K562 (cell line): ENCODE data around the gene ANAPC10. TPM values are rescaled to one million over a fixed set of nuclear protein-coding genes. Genes with fewer than 3 reads are reported as not detected.

Experiments used
- ATAC-seq: fragments of 200-7000 bp; cut with Tn5 transposase; 3 replicates; pipeline ENCODE4 v1.9.1; 2020; ENCODE audit warnings: moderate library complexity
- BruUV-seq: library from RNA; stranded (reverse); fragments of 400-500 nt; replicated peaks from 2 replicates; lab custom pipeline; 2021; lab: Mats Ljungman, UMichigan
- CTCF ChIA-PET: fragments of 300-600 bp; formaldehyde crosslinking; extraction: SDS; loops from one replicate; lab custom pipeline; 2021; ENCODE audit warnings: low intra/inter-chr PET ratio; lab: Yijun Ruan, JAX
- POLR2A ChIA-PET: fragments of 300-600, 350-650 bp; sonication (Branson Sonifier 250); formaldehyde crosslinking; extraction: SDS; loops from one replicate; lab custom pipeline; 2021; ENCODE audit warnings: antibody characterized with exemption, inconsistent platforms; lab: Yijun Ruan, JAX
- DNase-seq, 4 experiments: peaks; one replicate each; pipeline versions ENCODE4 v3.0.0 to v3.0.0-alpha.2; 2011 to 2018; ENCODE audit warnings: low spot score in 3 of 4, mixed read lengths in 3 of 4; ENCODE audit errors: extremely low read depth in 1 of 4
- FAIRE-seq: peaks from 2 replicates; lab custom pipeline; 2011; peaks lifted over from hg19 to GRCh38; lab: Jason Lieb, UNC
- H2AFZ ChIP-seq: 2 replicates; pipeline ENCODE4 v1.6.0; 2011; ENCODE audit warnings: low read depth, low read length, control low read depth, inconsistent platforms
- H3K27ac ChIP-seq: fragments of 200-600 bp; 3 replicates; pipeline ENCODE4 v1.8.0; 2011; ENCODE audit warnings: low read depth, mild to moderate bottlenecking, control low read depth, inconsistent platforms, low read length, moderate library complexity, mixed read lengths; ENCODE audit errors: extremely low read depth
- H3K27me3 ChIP-seq, 2 experiments: fragments of 300-600 bp in 1 of 2; 2 replicates in 1 of 2; 3 replicates in 1 of 2; pipeline versions ENCODE4 v1.6.0 to v1.8.0; 2011; ENCODE audit warnings: inconsistent platforms in 2 of 2, low read length in 2 of 2, mild to moderate bottlenecking in 1 of 2, mixed read lengths in 1 of 2, moderate library complexity in 1 of 2; ENCODE audit not compliant: control insufficient read depth in 2 of 2, insufficient read depth in 2 of 2
- H3K36me3 ChIP-seq: fragments of 300-600 bp; 3 replicates; pipeline ENCODE4 v1.8.0; 2011; ENCODE audit warnings: mild to moderate bottlenecking, low read length, inconsistent platforms; ENCODE audit not compliant: control insufficient read depth, insufficient read depth
- H3K4me1 ChIP-seq, 2 experiments: fragments of 200-600 bp in 1 of 2; replicated peaks in 1 of 2; 2 replicates in 1 of 2; 3 replicates in 1 of 2; pipeline versions ENCODE4 v1.5.1 to v1.8.0; 2011; ENCODE audit warnings: inconsistent platforms in 2 of 2, low read length in 2 of 2, mild to moderate bottlenecking in 1 of 2, mixed read lengths in 1 of 2, moderate library complexity in 1 of 2; ENCODE audit not compliant: control insufficient read depth in 2 of 2, insufficient read depth in 2 of 2
- H3K4me2 ChIP-seq: 2 replicates; pipeline ENCODE4 v1.6.1; 2011; ENCODE audit warnings: low read length, control low read depth, inconsistent platforms, mixed read lengths; ENCODE audit not compliant: insufficient read depth
- H3K4me3 ChIP-seq: fragments of 200-600 bp; sonication (generic), shearing (Covaris generic); 2 replicates; pipeline ENCODE4 v1.5.1; 2016; ENCODE audit warnings: control low read depth, inconsistent platforms
- H3K79me2 ChIP-seq: fragments of 200-600 bp; 3 replicates; pipeline ENCODE4 v1.8.0; 2011; ENCODE audit warnings: low read length, inconsistent platforms; ENCODE audit not compliant: control insufficient read depth, insufficient read depth
- H3K9ac ChIP-seq, 2 experiments: 2 replicates each; pipeline versions ENCODE4 v1.6.0 to v1.6.1; 2011; ENCODE audit warnings: low read depth in 2 of 2, low read length in 2 of 2, control low read depth in 1 of 2, inconsistent platforms in 1 of 2, mild to moderate bottlenecking in 1 of 2, mixed read lengths in 1 of 2; ENCODE audit not compliant: insufficient read depth in 1 of 2
- H3K9me1 ChIP-seq: one replicate; pipeline ENCODE4 v1.6.0; 2011; ENCODE audit warnings: inconsistent platforms, mild to moderate bottlenecking, low read length, moderate library complexity; ENCODE audit not compliant: control insufficient read depth, insufficient read depth
- H3K9me3 ChIP-seq: replicated peaks from 2 replicates; pipeline ENCODE4 v1.5.1; 2011; ENCODE audit warnings: low read depth, low read length, inconsistent platforms; ENCODE audit not compliant: control insufficient read depth, insufficient read depth
- H4K20me1 ChIP-seq: replicated peaks from 2 replicates; pipeline ENCODE4 v1.6.1; 2011; ENCODE audit warnings: low read length, inconsistent platforms, mixed read lengths; ENCODE audit not compliant: control insufficient read depth, insufficient read depth
- MTF1 ChIP-seq: fragments of 250-450 bp; sonication (Bioruptor Pico); IDR thresholded peaks from 2 replicates; pipeline ENCODE4 v1.9.0; 2021; ENCODE audit warnings: moderate library complexity, mild to moderate bottlenecking, inconsistent platforms, borderline replicate concordance
- RB1 ChIP-seq: fragments of 450-650 bp; IDR thresholded peaks from 2 replicates; pipeline ENCODE4 v1.6.1; 2017; ENCODE audit warnings: low read depth, mild to moderate bottlenecking
- ZC3H4 ChIP-seq: sonication (generic); formaldehyde crosslinking; IDR thresholded peaks from 2 replicates; pipeline ENCODE4 v1.9.0; 2021; ENCODE audit warnings: missing genetic modification reagents, borderline replicate concordance
- ZNF384 ChIP-seq: IDR thresholded peaks from 2 replicates; pipeline ENCODE4 v1.6.1; 2012; ENCODE audit warnings: low read depth, low read length, improper control_type of control experiment
- WGBS: fragments of 100-300 bp; shearing (Covaris generic); methylation state at CpG from one replicate; pipeline ENCODE4 v1.1.6; 2016; ENCODE audit warnings: low coverage, mixed read lengths; ENCODE audit not compliant: insufficient coverage; ENCODE audit errors: missing lambda C conversion rate; 5-methylcytosine and 5-hydroxymethylcytosine counted together
- in situ Hi-C: fragments of 300-500 bp; cut with MboI; formaldehyde crosslinking; loops from 4 replicates; pipeline ENCODE4 v1.15.0; 2018; ENCODE audit warnings: inconsistent platforms, mixed read lengths
- intact Hi-C: fragments of 100-400 bp; cut with micrococcal nuclease; formaldehyde crosslinking; loops from 2 replicates; pipeline ENCODE4 v1.14.2; 2022
- polyA plus RNA-seq, 8 experiments: library from polyadenylated mRNA; depleted of rRNA in 4 of 8; stranded (reverse) in 5 of 8; unstranded in 3 of 8; fragments of >200 nt; fragmentation: Nextera tagmentation in 2 of 8; fragmentation: Illumina TruSeq in 1 of 8; extraction: Ambion mirVana in 2 of 8; extraction: Trizol in 1 of 8; gene quantifications; 2 replicates each; pipeline versions ENCODE4 v1.2.1 to v1.2.3, GENCODE V29; 2011 to 2014; ENCODE audit warnings: inconsistent platforms in 1 of 8, missing spikeins in 1 of 8
- total RNA-seq, 7 experiments: library from RNA; depleted of rRNA in 6 of 7; stranded (reverse); fragments of >200 nt in 6 of 7; fragmentation: Illumina TruSeq in 2 of 7; extraction: Trizol in 2 of 7; gene quantifications; 2 replicates each; pipeline versions ENCODE4 v1.2.1 to v1.2.3, GENCODE V29; 2011 to 2021; ENCODE audit warnings: low replicate concordance in 1 of 7
- TF ChIP-seq, protein P1 (sequence below): fragments of 150-350 bp; IDR thresholded peaks from 2 replicates; pipeline ENCODE4 v1.6.1; 2014; ENCODE audit warnings: low read depth, mild to moderate bottlenecking, low read length, borderline replicate concordance

ANAPC10 gene
- total and polyA plus RNA-seq, 9 of the 15 experiments (the other 6 are each of a cell fraction or from before 2014, with no cell fraction given), result 31.0 to 96.2 (median 60.3) TPM

DNA sequence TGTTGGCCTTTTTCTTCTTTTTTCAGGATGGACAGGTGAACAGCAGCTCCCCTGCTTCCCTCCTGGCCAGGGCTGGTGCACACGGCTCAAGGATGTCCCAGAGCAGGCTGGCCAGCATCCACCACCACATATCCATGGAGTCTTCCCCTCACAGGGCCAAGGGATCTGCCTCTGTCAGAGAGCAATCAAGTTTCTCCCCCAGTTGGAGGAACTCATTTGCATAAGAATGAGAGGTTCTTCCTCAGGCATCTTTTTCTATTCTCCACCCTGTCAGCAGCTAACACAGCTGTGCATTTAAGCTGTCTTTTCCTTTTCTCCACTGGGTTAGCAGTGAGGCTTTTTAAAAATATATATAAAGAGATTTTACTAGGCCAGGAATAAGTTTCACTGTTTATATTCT, 143.8 kb downstream of the ANAPC10 start:
- no TSS peak for BruUV-seq
- WGBS, result 0% methylated on average over 1 of the region's 1 CpG
- Histone ChIP-seq H3K79me2 (no peaks in the 10 kb centered on the region), H3K4me3 (no peak overlapping the region), H3K27ac (no peak overlapping the region), H3K9ac (no peak overlapping the region), H3K4me2 (no peak overlapping the region), H3K36me3 (no peaks in the 10 kb centered on the region), H3K4me1 (no peaks in the 10 kb centered on the region)
- POLR2A ChIA-PET, result no interaction called here
- in situ Hi-C loops (no loop called here), intact Hi-C loops (no loop called here)
- FAIRE-seq (no peak), DNase-seq (no peak), ATAC-seq (no peak)
- TF ChIP-seq ZC3H4 (CRISPR knock-in tag) (no peak), MTF1 (CRISPR knock-in tag) (no peak), RB1 (no peak), ZNF384 (no peak)
- TF ChIP-seq, protein P1, sequence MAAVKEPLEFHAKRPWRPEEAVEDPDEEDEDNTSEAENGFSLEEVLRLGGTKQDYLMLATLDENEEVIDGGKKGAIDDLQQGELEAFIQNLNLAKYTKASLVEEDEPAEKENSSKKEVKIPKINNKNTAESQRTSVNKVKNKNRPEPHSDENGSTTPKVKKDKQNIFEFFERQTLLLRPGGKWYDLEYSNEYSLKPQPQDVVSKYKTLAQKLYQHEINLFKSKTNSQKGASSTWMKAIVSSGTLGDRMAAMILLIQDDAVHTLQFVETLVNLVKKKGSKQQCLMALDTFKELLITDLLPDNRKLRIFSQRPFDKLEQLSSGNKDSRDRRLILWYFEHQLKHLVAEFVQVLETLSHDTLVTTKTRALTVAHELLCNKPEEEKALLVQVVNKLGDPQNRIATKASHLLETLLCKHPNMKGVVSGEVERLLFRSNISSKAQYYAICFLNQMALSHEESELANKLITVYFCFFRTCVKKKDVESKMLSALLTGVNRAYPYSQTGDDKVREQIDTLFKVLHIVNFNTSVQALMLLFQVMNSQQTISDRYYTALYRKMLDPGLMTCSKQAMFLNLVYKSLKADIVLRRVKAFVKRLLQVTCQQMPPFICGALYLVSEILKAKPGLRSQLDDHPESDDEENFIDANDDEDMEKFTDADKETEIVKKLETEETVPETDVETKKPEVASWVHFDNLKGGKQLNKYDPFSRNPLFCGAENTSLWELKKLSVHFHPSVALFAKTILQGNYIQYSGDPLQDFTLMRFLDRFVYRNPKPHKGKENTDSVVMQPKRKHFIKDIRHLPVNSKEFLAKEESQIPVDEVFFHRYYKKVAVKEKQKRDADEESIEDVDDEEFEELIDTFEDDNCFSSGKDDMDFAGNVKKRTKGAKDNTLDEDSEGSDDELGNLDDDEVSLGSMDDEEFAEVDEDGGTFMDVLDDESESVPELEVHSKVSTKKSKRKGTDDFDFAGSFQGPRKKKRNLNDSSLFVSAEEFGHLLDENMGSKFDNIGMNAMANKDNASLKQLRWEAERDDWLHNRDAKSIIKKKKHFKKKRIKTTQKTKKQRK, result no peak
- TF ChIP-seq, all 486 proteins: peak for 0
- H3K9me3 ChIP-seq, result no peaks in the 10 kb centered on the region
- no peak overlapping the region for H2AFZ ChIP-seq
- CTCF ChIA-PET, result no interaction called here
- no peaks in the 10 kb centered on the region for H3K9me1 ChIP-seq
- no peaks in the 10 kb centered on the region for H4K20me1 ChIP-seq
- H3K27me3 ChIP-seq, result no peaks in the 10 kb centered on the region
